ENCODE data around the gene TGFB1I1.

The TGFB1I1 gene

GRCh38 chr16:31499928-31500327 lies 28.0 kb downstream of the TGFB1I1 start:
- ATAC-seq, result no peak
- no peak for TF ChIP-seq CSRNP3 (CRISPR knock-in tag; IDR thresholded peaks at IDR 0.05)
- TF ChIP-seq GLIS3 (CRISPR knock-in tag; IDR thresholded peaks at IDR 0.05), result no peak

GRCh38 chr16:31501226-31501965 lies 29.4 kb downstream of the TGFB1I1 start:
- TF ChIP-seq POU6F1 (CRISPR knock-in tag; IDR thresholded peaks at IDR 0.05; ENCODE audit: borderline replicate concordance, low read depth) (no peak), ISL1 (CRISPR knock-in tag; IDR thresholded peaks at IDR 0.05) (no peak), TCF4 (CRISPR knock-in tag; IDR thresholded peaks at IDR 0.05; ENCODE audit: borderline replicate concordance) (no peak), SNAI2 (CRISPR knock-in tag; IDR thresholded peaks at IDR 0.05) (no peak), PPARA (CRISPR knock-in tag; IDR thresholded peaks at IDR 0.05; ENCODE audit: borderline replicate concordance) (no peak), ZNF565 (CRISPR knock-in tag; conservative IDR thresholded peaks at IDR 0.05; ENCODE audit: low read depth) (no peak), CSRNP3 (CRISPR knock-in tag; IDR thresholded peaks at IDR 0.05) (no peak), CREB5 (CRISPR knock-in tag; IDR thresholded peaks at IDR 0.05; ENCODE audit: low read depth) (no peak), ARNTL (CRISPR knock-in tag; IDR thresholded peaks at IDR 0.05; ENCODE audit: borderline replicate concordance, low read depth) (no peak), PATZ1 (CRISPR knock-in tag; IDR thresholded peaks at IDR 0.05; ENCODE audit: borderline replicate concordance) (no peak), ZNF8 (CRISPR knock-in tag; IDR thresholded peaks at IDR 0.05) (no peak), TOX (CRISPR knock-in tag; IDR thresholded peaks at IDR 0.05; ENCODE audit: borderline replicate concordance) (no peak)
- no peak for ATAC-seq

GRCh38 chr16:31501966-31502348 lies 30.0 kb downstream of the TGFB1I1 start:
- TF ChIP-seq ZFP3 (CRISPR knock-in tag; IDR thresholded peaks at IDR 0.05) (no peak), ISL1 (CRISPR knock-in tag; IDR thresholded peaks at IDR 0.05) (no peak), CSDC2 (CRISPR knock-in tag; IDR thresholded peaks at IDR 0.05) (no peak), TSHZ2 (CRISPR knock-in tag; IDR thresholded peaks at IDR 0.05) (no peak), ZNF70 (CRISPR knock-in tag; IDR thresholded peaks at IDR 0.05) (no peak), PATZ1 (CRISPR knock-in tag; IDR thresholded peaks at IDR 0.05; ENCODE audit: borderline replicate concordance) (no peak), ARNTL (CRISPR knock-in tag; IDR thresholded peaks at IDR 0.05; ENCODE audit: borderline replicate concordance, low read depth) (no peak), ZFP30 (CRISPR knock-in tag; IDR thresholded peaks at IDR 0.05) (no peak), ESRRG (CRISPR knock-in tag; IDR thresholded peaks at IDR 0.05) (no peak), OSR1 (CRISPR knock-in tag; IDR thresholded peaks at IDR 0.05) (no peak), GLIS3 (CRISPR knock-in tag; IDR thresholded peaks at IDR 0.05) (no peak), BACH2 (CRISPR knock-in tag; IDR thresholded peaks at IDR 0.05; ENCODE audit: borderline replicate concordance) (no peak), ZNF8 (CRISPR knock-in tag; IDR thresholded peaks at IDR 0.05) (no peak)
- ATAC-seq, result no peak
